Esophagus squamous epithelium (tissue), 5 donors: ENCODE results near the gene CST3. TPM values are rescaled to one million over a fixed set of nuclear protein-coding genes. Genes with fewer than 3 reads are reported as not detected.

ENCODE experiments used
- DNase-seq: peaks from one replicate; lab custom pipeline; 2025; lab: John Stamatoyannopoulos, UW
- H3K27ac ChIP-seq, 4 donors: fragments of 200-600 bp; sonication (generic); one replicate each; pipeline ENCODE4 v1.5.1; 2016 to 2019; ENCODE audit warnings: mild to moderate bottlenecking in 1 of 4
- H3K27me3 ChIP-seq, 4 donors: fragments of 200-600 bp; sonication (generic); 1 replicate in 3 of 4; 2 replicates in 1 of 4; pipeline versions ENCODE4 v1.5.1 to v1.6.0; 2017 to 2021; ENCODE audit warnings: antibody characterized with exemption in 1 of 4
- H3K36me3 ChIP-seq, 3 donors: fragments of 200-600 bp; sonication (generic); one replicate each; pipeline ENCODE4 v1.5.1; 2016 to 2019
- H3K4me1 ChIP-seq, 3 donors: fragments of 200-600 bp; sonication (generic); one replicate each; pipeline ENCODE4 v1.5.1; 2017 to 2019
- H3K4me3 ChIP-seq, 4 donors: fragments of 200-600 bp; sonication (generic); 1 replicate in 3 of 4; 2 replicates in 1 of 4; pipeline ENCODE4 v1.5.1; 2016 to 2019; ENCODE audit warnings: mild to moderate bottlenecking in 2 of 4, moderate library complexity in 1 of 4
- H3K9me3 ChIP-seq, 3 donors: fragments of 200-600 bp; sonication (generic); one replicate each; pipeline ENCODE4 v1.5.1; 2016 to 2019
- CTCF ChIP-seq, 6 experiments: fragments of 450-650 bp in 4 of 6; fragments of 200-600 bp in 2 of 6; sonication (generic) in 2 of 6; IDR thresholded peaks; one replicate each; pipeline ENCODE4 v1.5.1; 2016 to 2019; ENCODE audit warnings: antibody characterized with exemption in 6 of 6, mild to moderate bottlenecking in 4 of 6, moderate library complexity in 4 of 6
- POLR2A ChIP-seq, 4 donors: fragments of 450-650 bp; IDR thresholded peaks; one replicate each; pipeline ENCODE4 v1.6.1; 2017; ENCODE audit warnings: antibody characterized with exemption in 4 of 4, mild to moderate bottlenecking in 4 of 4, moderate library complexity in 3 of 4
- WGBS, 2 donors: methylation state at CpG; one replicate each; pipeline ENCODE4 v1.1.5; 2018; 5-methylcytosine and 5-hydroxymethylcytosine counted together
- intact Hi-C: fragments of 100-400 bp; cut with DNase I; formaldehyde crosslinking; loops from one replicate; pipeline ENCODE4 v1.15.0; 2022
- total RNA-seq, 4 donors: library from RNA; depleted of rRNA; stranded (reverse); fragments of >200 nt; gene quantifications; one replicate each; pipeline ENCODE4 v1.1.0, GENCODE V29; 2016
- donor health status: DM: yes; HTN: yes; CAD: no.

Gene CST3
- total RNA-seq, 4 donors from 2014 or later = 323 to 899 (median 600) TPM

- H3K27ac ChIP-seq = no peak overlapping the region
- no peaks in the 10 kb centered on the region for H3K27me3 ChIP-seq
- TF ChIP-seq POLR2A (IDR thresholded peaks at IDR 0.05) = no peak
- peak; percentile 61 to 95 (median 90) for TF ChIP-seq CTCF (IDR thresholded peaks at IDR 0.05)
- intact Hi-C loops = loop anchor here (5.0 kb wide), 1 partner anchor 164 kb away; no protein-coding TSS in a partner anchor
- H3K4me1 ChIP-seq = peaks cover 0 to 14% (median 3%) of the 10 kb centered on the region in 3 donors
- 6 to 8% methylated on average over 7 of the region's 9 CpGs for WGBS, 2 donors
- no peak overlapping the region for H3K4me3 ChIP-seq
- H3K36me3 ChIP-seq = no peaks in the 10 kb centered on the region
- no peak for DNase-seq
- H3K9me3 ChIP-seq = no peaks in the 10 kb centered on the region
Observed at GRCh38 chr20:23606652-23607049, 31.1 kb downstream of the CST3 start.

GRCh38 chr20:23605867-23606651 lies 31.7 kb downstream of the CST3 start, which contains the start of gene CST9:
TSS of gene CST9 (minus strand) at chr20:23605917. CDS start at chr20:23605864, 53 bp downstream.
- H3K4me3 ChIP-seq = no peak within 1 kb of the TSS
- intact Hi-C loops = loop anchor here (5.0 kb wide), 1 partner anchor 164 kb away; no protein-coding TSS in a partner anchor
- DNase-seq = no peak
- no peaks in the 10 kb centered on the region for H3K9me3 ChIP-seq
- no peaks in the 10 kb centered on the region for H3K36me3 ChIP-seq
- 50 to 62% methylated on average over 9 to 12 of the region's 16 CpGs for WGBS, 2 donors
- H3K4me1 ChIP-seq = peaks cover 0 to 14% (median 3%) of the 10 kb centered on the region in 3 donors
- no peaks in the 10 kb centered on the region for H3K27me3 ChIP-seq
- H3K27ac ChIP-seq = no peak within 1 kb of the TSS
- TF ChIP-seq CTCF (IDR thresholded peaks at IDR 0.05) = no peak
- no peak for TF ChIP-seq POLR2A (IDR thresholded peaks at IDR 0.05)

GRCh38 chr20:23604306-23604705 lies 33.4 kb downstream of the CST3 start:
- 75 to 79% methylated on average over 1 of the region's 1 CpG for WGBS, 2 donors
- Histone ChIP-seq H3K9me3 (no peaks in the 10 kb centered on the region), H3K36me3 (no peaks in the 10 kb centered on the region), H3K4me1 (peaks cover 0 to 14% (median 3%) of the 10 kb centered on the region in 3 donors), H3K27ac (no peak overlapping the region), H3K27me3 (no peaks in the 10 kb centered on the region), H3K4me3 (no peak overlapping the region)
- DNase-seq = no peak
- no peak for TF ChIP-seq POLR2A (IDR thresholded peaks at IDR 0.05)
- no peak for TF ChIP-seq CTCF (IDR thresholded peaks at IDR 0.05)
- intact Hi-C loops = no loop called here

GRCh38 chr20:23603321-23603720 lies 34.4 kb downstream of the CST3 start:
- 91 to 100% methylated on average over 2 to 4 of the region's 4 CpGs for WGBS, 2 donors
- H3K4me3 ChIP-seq = no peak overlapping the region
- TF ChIP-seq POLR2A (IDR thresholded peaks at IDR 0.05) = no peak
- no peak for TF ChIP-seq CTCF (IDR thresholded peaks at IDR 0.05)
- H3K36me3 ChIP-seq = no peaks in the 10 kb centered on the region
- intact Hi-C loops = no loop called here
- H3K9me3 ChIP-seq = no peaks in the 10 kb centered on the region
- H3K4me1 ChIP-seq = peaks cover 0 to 14% (median 3%) of the 10 kb centered on the region in 3 donors
- no peaks in the 10 kb centered on the region for H3K27me3 ChIP-seq
- no peak overlapping the region for H3K27ac ChIP-seq
- DNase-seq = no peak

- peaks cover 0 to 14% (median 3%) of the 10 kb centered on the region in 3 donors for H3K4me1 ChIP-seq
- intact Hi-C loops = no loop called here
- no peak overlapping the region for H3K27ac ChIP-seq
- no peaks in the 10 kb centered on the region for H3K9me3 ChIP-seq
- no peaks in the 10 kb centered on the region for H3K27me3 ChIP-seq
- no peak for DNase-seq
- 52 to 65% methylated on average over 5 of the region's 6 CpGs for WGBS, 2 donors
- TF ChIP-seq POLR2A (IDR thresholded peaks at IDR 0.05) (no peak), CTCF (IDR thresholded peaks at IDR 0.05) (no peak)
- no peak overlapping the region for H3K4me3 ChIP-seq
- no peaks in the 10 kb centered on the region for H3K36me3 ChIP-seq
Observed at GRCh38 chr20:23602699-23603098, 35.1 kb downstream of the CST3 start.
